ENCODE results near the gene TCF23. TPM values are rescaled to one million over a fixed set of nuclear protein-coding genes. Genes with fewer than 3 reads are reported as not detected.

The TCF23 gene
- total and polyA plus RNA-seq, 2 of the 4 experiments (the other 2 are of a cell fraction): not detected

DNA sequence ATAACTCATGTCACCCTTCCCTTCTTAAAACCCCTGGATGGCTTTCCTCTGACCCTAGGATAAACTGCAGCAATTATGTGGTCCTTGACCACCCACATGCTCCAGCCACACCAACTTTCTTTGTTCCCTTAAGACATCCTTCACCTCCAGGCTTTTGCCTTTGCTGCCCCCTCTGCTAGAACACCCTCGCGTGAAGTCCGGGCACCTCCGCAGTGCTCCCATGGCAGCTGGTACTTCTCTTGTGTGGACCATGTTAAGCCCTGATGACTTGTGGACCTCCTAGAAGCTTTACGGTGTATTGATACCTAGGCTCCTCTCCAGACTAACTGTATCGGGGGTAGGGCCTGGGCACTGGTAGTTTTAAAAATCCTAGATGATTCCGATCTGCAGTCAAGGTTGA lies 26.0 kb upstream of the TCF23 start:
- CTCF ChIA-PET: no interaction called here
- no peak overlapping the region for H2BK15ac ChIP-seq (ENCODE audit: low read depth, low read length)
- no peak overlapping the region for H2BK5ac ChIP-seq (ENCODE audit: low read depth, low read length, poor library complexity, severe bottlenecking)
- no peak overlapping the region for H4K5ac ChIP-seq (ENCODE audit: low read depth, low read length)
- H3K18ac ChIP-seq (ENCODE audit: low read depth, low read length): no peak overlapping the region
- H3K14ac ChIP-seq (replicated peaks; ENCODE audit: low read depth, low read length): no peak overlapping the region
- no peak overlapping the region for H4K91ac ChIP-seq (ENCODE audit: insufficient read depth, low read depth, low read length)
- ATAC-seq (ENCODE audit: low read depth) (no peak), DNase-seq (no peak)
- TF ChIP-seq, protein P1, sequence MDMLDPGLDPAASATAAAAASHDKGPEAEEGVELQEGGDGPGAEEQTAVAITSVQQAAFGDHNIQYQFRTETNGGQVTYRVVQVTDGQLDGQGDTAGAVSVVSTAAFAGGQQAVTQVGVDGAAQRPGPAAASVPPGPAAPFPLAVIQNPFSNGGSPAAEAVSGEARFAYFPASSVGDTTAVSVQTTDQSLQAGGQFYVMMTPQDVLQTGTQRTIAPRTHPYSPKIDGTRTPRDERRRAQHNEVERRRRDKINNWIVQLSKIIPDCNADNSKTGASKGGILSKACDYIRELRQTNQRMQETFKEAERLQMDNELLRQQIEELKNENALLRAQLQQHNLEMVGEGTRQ (IDR thresholded peaks at IDR 0.05; ENCODE audit: low read depth, low read length): no peak
- TF ChIP-seq RFX5 (IDR thresholded peaks at IDR 0.05; ENCODE audit: low read depth, low read length) (no peak), FOS (IDR thresholded peaks at IDR 0.05; ENCODE audit: low read depth, low read length) (no peak), MAZ (IDR thresholded peaks at IDR 0.05; ENCODE audit: borderline replicate concordance, low read depth, low read length) (no peak), ELK1 (IDR thresholded peaks at IDR 0.05; ENCODE audit: borderline replicate concordance, low read depth, low read length) (no peak), BHLHE40 (IDR thresholded peaks at IDR 0.05; ENCODE audit: low read depth, low read length) (no peak), MXI1 (IDR thresholded peaks at IDR 0.05; ENCODE audit: borderline replicate concordance, low read depth, low read length) (no peak), MAFK (IDR thresholded peaks at IDR 0.05; ENCODE audit: low read depth, low read length) (no peak), RCOR1 (IDR thresholded peaks at IDR 0.05; ENCODE audit: insufficient replicate concordance, low read length) (no peak), RAD21 (IDR thresholded peaks at IDR 0.05; ENCODE audit: low read length) (no peak), CEBPB (IDR thresholded peaks at IDR 0.05; ENCODE audit: low read depth, low read length) (no peak), SMC3 (IDR thresholded peaks at IDR 0.05; ENCODE audit: low read depth, low read length) (no peak), POLR2A (IDR thresholded peaks at IDR 0.05; ENCODE audit: low read depth, low read length) (no peak)
- intact Hi-C loops (cut with micrococcal nuclease): no loop called here
- H3K4ac ChIP-seq (ENCODE audit: low read depth, low read length): no peak overlapping the region
- peak overlapping the region; percentile 41 for H2AFZ ChIP-seq (replicated peaks; ENCODE audit: low read length, poor library complexity)
- peaks cover 7% of the 10 kb centered on the region for H3K4me1 ChIP-seq (ENCODE audit: control insufficient read depth, insufficient read depth, low read length)
- no peak overlapping the region for H3K56ac ChIP-seq (ENCODE audit: extremely low read depth, insufficient read depth, low read length)
- no peak overlapping the region for H3K9ac ChIP-seq (ENCODE audit: low read depth, low read length)
- no peak overlapping the region for H2BK120ac ChIP-seq (ENCODE audit: low read depth, low read length)
- no peaks in the 10 kb centered on the region for H4K20me1 ChIP-seq (ENCODE audit: insufficient read depth, low read length)
- 100% methylated on average over 1 of the region's 7 CpGs; no CpG with 5 or more reads in 1 of the 2 experiments for WGBS, 2 experiments (ENCODE audit: extremely low coverage in 2 of 2, insufficient read length in 1 of 2)
- H2BK20ac ChIP-seq (ENCODE audit: low read depth, low read length): no peak overlapping the region
- no peak overlapping the region for H4K8ac ChIP-seq (ENCODE audit: low read depth in 2 of 2, low read length in 2 of 2)
- H3K4me2 ChIP-seq (ENCODE audit: low read depth, low read length): no peak overlapping the region
- H3K4me3 ChIP-seq (ENCODE audit: insufficient read depth, low read depth, low read length): no peak overlapping the region
- in situ Hi-C loops (cut with MboI; ENCODE audit: low sequenced_read_pairs): no loop called here
- no TSS peak for BruUV-seq (replicated peaks)
- peaks cover 6% of the 10 kb centered on the region; the same call in 1 of the 2 replicates for H3K9me3 ChIP-seq (ENCODE audit: control insufficient read depth, insufficient read depth, low read length)
- no peaks in the 10 kb centered on the region for H3K79me1 ChIP-seq (ENCODE audit: low read depth in 1 of 2, low read length in 2 of 2)
- H3K36me3 ChIP-seq (ENCODE audit: control insufficient read depth, insufficient read depth, low read length): no peaks in the 10 kb centered on the region
- dilution Hi-C loops (cut with HindIII; ENCODE audit: low sequenced_read_pairs, unreplicated experiment): no loop called here
- H2AK5ac ChIP-seq (ENCODE audit: low read depth, low read length): no peak overlapping the region
- H3K23ac ChIP-seq (ENCODE audit: low read depth, low read length): no peak overlapping the region
- POLR2A ChIA-PET (ENCODE audit: unreplicated experiment): no interaction called here
- H3K27ac ChIP-seq (ENCODE audit: insufficient read depth, low read length): no peak overlapping the region
- H3K9me1 ChIP-seq (ENCODE audit: insufficient read depth, low read length): peaks cover 4% of the 10 kb centered on the region; the same call in 1 of the 2 replicates
- no peak overlapping the region for H2AK9ac ChIP-seq (replicated peaks; ENCODE audit: low read depth, low read length, poor library complexity)
- H3K27me3 ChIP-seq (ENCODE audit: control insufficient read depth, insufficient read depth, low read length): peaks cover 53% of the 10 kb centered on the region
